HG03342 (cell line): ENCODE results near the gene CIBAR2.

Experiments used
- ATAC-seq: cut with Tn5 transposase; IDR thresholded peaks from one replicate; pipeline ENCODE4 v1.9.1; 2021; ENCODE audit warnings: mild to moderate bottlenecking, moderate library complexity; ENCODE audit not compliant: unreplicated experiment

Gene CIBAR2

GRCh38 chr16:85112364-85112763 lies at the start of gene CIBAR2:
Gene CIBAR2 (minus strand): TSS chr16:85112472. CDS start chr16:85112352, 120 bp downstream.
- no peak for ATAC-seq

- no peak for ATAC-seq
Measured at GRCh38 chr16:85159179-85159980, 47.1 kb upstream of the CIBAR2 start.

GRCh38 chr16:85158743-85159178 lies 46.5 kb upstream of the CIBAR2 start:
- no peak for ATAC-seq

- no peak for ATAC-seq
Measured at GRCh38 chr16:85157813-85158742, 45.8 kb upstream of the CIBAR2 start.

GRCh38 chr16:85157372-85157771 lies 45.1 kb upstream of the CIBAR2 start:
- ATAC-seq = no peak

- ATAC-seq = no peak
Measured at GRCh38 chr16:85156869-85157268, 44.6 kb upstream of the CIBAR2 start.

GRCh38 chr16:85156440-85156839 lies 44.2 kb upstream of the CIBAR2 start:
- ATAC-seq = no peak

GRCh38 chr16:85153656-85154091 lies 41.4 kb upstream of the CIBAR2 start:
- no peak for ATAC-seq

GRCh38 chr16:85153046-85153445 lies 40.8 kb upstream of the CIBAR2 start:
- no peak for ATAC-seq

GRCh38 chr16:85152414-85153030 lies 40.2 kb upstream of the CIBAR2 start:
- no peak for ATAC-seq

- no peak for ATAC-seq
Measured at GRCh38 chr16:85151603-85152413, 39.5 kb upstream of the CIBAR2 start.

- ATAC-seq = no peak
Measured at GRCh38 chr16:85151079-85151602, 38.9 kb upstream of the CIBAR2 start.

GRCh38 chr16:85150331-85150940 lies 38.2 kb upstream of the CIBAR2 start:
- ATAC-seq = no peak

- ATAC-seq = no peak
Measured at GRCh38 chr16:85149776-85150175, 37.5 kb upstream of the CIBAR2 start.

- ATAC-seq = no peak
Measured at GRCh38 chr16:85148931-85149330, 36.7 kb upstream of the CIBAR2 start.

- ATAC-seq = no peak
Measured at GRCh38 chr16:85146922-85147651, 34.8 kb upstream of the CIBAR2 start.

GRCh38 chr16:85146532-85146797 lies 34.2 kb upstream of the CIBAR2 start:
- no peak for ATAC-seq

- no peak for ATAC-seq
Measured at GRCh38 chr16:85145734-85146531, 33.7 kb upstream of the CIBAR2 start.

- ATAC-seq = no peak
Measured at GRCh38 chr16:85145188-85145587, 32.9 kb upstream of the CIBAR2 start.
